Stimulated activated CD4-positive, alpha-beta T cell treated with anti-CD3 and anti-CD28 coated beads, Interleukin-2, amount 100 ng/mL, for 48 hours (primary cell): ENCODE data around the gene TRIO.
A peak's percentile ranks its signal among the peaks of the same experiment; 100 is the strongest.

Experiments used
- DNase-seq, 2 donors: peaks; one replicate each; pipeline ENCODE4 v3.0.0-alpha.2; 2020

TRIO gene

GRCh38 chr5:14341571-14342230, 198.6 kb downstream of the TRIO start:
- DNase-seq = no peak

DNA sequence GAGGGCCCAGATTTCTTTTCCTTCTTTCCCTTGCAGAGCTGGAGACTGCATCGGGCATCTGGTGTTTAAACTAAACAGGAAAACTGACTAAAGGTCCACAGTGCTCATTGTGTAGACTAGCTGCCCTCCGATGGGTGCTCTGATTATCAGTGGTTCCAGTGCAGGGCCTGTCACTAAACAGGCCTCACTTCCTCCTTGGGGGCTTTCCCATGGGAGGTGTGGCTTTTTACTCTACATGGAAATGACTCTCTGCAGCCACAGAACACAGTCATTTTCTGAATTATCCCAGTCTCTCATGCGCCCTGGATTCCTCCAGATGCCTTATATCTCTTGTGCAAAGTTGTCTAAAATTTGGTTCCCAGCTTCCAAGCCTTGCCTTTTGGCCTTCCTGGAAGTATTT, 199.2 kb downstream of the TRIO start:
- no peak for DNase-seq

DNA sequence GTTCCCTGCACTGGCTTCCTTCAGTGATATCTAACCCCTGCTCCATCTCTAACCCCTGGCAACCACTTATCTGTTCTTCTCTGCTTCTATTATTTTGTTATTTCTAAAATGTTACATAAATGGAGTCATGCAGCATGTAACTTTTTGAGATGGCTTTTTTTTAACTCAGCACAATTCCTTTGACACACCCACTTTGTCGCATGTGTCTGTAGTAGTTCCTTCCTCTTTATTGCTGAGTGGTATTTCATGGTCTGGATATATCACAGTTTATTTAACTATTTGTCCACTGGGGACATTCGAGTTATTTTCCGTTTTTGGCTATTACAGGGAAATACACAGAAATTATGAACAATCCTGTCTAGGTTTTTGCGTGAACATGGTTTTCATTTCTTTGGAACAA, 200.2 kb downstream of the TRIO start:
- no peak for DNase-seq

DNA sequence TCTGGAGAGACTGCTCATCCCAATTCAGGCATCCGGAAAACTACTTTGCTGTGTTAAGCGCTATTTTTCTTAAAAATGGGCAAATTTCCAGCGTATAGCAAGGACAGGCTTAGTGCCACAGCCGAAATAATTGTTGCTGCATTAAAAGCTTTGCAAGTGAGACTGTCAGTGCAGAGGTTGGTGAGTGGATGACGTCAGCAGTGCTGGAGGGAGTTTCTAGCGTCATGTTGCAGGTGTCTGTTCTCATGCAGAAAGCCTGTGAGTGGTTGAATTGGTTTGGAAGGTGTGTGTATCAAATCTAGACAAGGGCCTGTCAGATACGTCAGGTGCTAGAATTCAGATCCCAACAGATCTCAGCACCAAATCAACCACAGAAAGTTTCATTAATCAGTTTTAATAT, 204.4 kb downstream of the TRIO start:
- DNase-seq = no peak

DNA sequence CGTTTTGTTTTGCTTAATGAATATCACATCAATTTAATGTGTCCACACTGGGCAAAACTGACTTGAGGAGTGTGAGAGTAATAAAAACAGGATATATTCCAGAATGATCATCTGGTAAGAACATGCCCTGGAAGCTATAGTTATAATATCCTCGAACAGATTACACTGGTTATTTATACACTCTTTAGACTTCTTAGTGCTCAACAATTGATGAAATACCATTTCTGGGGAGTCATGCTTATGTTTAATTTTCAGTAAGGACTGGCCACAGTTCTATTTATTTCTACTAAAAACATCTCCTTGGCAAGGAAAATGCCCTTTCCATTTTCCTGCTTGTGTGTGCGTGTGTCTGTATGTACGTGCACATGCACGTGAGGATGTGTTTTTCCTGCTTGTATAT, 205.0 kb downstream of the TRIO start:
- DNase-seq = no peak

GRCh38 chr5:14349029-14349428, 205.9 kb downstream of the TRIO start:
- no peak for DNase-seq

GRCh38 chr5:14351086-14351661, 208.0 kb downstream of the TRIO start:
- no peak for DNase-seq

DNA sequence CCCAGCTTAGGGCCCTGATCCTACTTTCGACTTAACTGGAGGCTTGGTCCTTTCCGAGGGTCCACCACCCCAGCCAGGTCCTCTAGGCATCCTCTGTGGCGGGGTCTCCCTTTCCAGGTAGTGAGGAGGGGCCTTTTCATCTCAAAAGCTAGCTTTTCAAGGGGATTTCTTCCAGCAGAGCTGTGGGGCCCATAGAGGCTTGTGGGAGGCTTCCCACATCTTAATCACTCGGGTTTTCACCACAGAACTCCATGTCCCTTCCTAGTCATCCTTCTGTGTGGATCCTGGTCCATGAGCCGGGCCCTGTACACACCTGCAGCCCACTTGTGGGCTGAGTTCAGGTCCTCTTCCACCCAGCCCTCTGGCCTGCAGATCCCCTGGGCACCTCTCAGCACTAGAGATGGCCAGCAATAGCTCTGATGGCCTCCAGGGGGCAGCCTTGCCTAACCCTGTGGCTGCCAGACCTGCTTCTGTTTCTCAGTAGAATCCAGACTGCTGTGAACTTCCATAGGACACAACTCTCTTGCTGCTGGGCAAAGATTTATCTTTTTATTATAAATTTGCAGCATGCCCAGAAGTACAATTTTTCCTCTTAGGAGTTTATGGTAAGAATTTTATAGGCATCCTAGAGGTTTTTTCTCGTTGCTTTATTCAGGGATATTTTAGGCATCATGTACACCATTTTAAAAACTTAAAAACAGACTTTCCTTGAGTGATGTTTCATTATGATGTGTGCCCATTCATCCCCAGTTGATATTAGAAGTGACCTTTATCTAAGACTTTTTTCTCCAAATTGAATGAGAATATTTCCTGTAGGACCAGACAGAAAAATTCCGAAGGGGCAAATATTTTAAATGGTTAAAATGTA, 208.9 kb downstream of the TRIO start:
- DNase-seq = peak; percentile 42 to 59

DNA sequence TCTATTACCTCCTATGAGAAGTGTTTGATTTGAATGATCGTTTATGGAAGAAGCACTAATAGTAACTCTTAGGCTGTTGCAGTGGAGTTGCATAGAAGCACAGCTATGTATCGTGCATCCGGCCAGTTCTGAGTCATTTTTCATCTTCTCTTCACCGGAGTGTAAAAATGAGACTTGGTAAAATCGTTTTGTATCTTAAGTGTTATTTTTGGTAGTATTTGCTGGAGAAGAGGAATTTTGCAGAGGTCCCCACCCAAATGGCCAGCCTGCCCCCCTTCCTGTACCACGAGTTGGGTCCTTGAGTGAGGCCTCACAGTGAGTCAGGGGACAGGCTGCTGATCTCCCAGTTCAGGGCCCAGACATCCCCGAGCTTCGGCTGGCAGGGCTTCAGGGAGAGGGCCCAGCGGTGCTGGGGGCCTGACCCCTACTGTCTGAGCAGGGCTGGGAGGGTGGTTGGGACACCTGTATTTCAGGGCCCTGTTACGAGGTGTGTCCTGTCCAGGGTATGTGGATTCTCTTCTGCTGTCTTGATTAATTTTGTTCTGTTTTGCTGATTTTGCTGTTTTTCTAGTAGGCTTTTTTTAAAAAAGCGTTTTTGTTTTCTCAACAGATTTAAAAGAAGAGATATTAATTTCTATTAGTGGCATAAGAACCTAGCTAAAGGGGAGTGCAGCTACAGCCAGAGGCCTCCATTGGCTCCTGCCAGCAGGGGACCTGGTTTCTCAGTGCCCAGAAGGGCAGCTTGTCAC, 210.8 kb downstream of the TRIO start:
- DNase-seq = no peak

DNA sequence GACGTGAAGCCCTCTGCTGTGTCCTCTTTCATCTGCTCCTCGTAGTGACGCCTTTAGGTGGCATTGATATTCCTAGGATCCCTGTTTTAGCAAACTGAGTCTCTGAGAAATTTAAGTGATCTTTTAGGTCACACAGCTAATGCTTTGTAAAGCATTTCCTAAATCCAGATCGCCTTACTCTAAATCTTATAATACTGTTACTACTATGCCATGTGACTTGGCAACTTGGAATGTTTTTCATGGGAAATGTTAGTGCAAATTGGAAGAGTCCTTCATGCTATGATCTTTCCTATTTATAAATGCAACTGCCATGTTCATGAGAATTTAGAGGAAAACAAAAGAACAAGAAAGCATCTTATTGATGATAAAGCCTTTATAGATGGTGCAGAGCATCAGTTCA, 212.2 kb downstream of the TRIO start:
- no peak for DNase-seq

- no peak for DNase-seq
Observed at GRCh38 chr5:14356305-14356704, 213.2 kb downstream of the TRIO start.

- DNase-seq = no peak
Observed at GRCh38 chr5:14357441-14357840, 214.3 kb downstream of the TRIO start.

- no peak for DNase-seq
Observed at GRCh38 chr5:14357851-14358250, 214.7 kb downstream of the TRIO start.

DNA sequence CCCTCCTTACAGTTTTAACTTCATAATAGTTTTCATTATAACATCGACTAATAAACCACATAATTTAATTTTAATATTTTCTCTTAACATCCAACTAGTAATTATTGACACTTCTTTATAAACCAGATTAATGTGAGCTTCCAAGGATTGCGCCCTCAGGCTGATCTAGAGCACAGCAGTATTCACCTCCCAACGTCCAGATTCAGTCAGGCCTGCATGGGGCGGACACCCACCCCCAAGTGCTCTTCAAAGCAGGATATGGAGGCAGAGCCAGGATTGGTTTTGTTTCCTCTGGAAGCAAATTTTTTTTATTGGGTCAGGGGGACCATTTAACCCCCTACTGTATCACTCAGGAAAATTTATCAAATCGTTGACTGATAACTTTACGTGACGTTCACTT, 215.4 kb downstream of the TRIO start:
- DNase-seq = no peak

GRCh38 chr5:14359069-14360043, 216.2 kb downstream of the TRIO start:
- DNase-seq = no peak

GRCh38 chr5:14362491-14362890, 219.3 kb downstream of the TRIO start:
- DNase-seq = no peak

DNA sequence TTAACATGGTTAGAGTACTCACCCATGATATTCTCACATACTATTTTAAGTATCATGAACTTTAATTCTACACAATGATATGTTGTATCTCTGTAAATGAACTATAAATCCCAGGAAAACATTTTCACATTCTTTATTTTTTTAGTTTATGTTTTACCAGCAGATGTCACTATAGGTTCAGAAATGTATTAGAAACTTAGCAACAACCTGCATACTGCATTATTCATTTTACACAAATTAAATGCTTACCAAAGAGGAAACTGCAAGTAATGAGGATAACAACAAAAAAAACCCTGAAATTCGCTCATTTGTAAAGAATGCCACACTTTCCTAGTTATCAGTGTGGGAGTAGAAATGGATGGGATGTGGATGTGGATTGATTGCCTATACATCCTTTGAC, 221.0 kb downstream of the TRIO start:
- DNase-seq = no peak

GRCh38 chr5:14364576-14365472, 221.7 kb downstream of the TRIO start:
- peak in 1 of 2 donors; percentile 11 for DNase-seq

GRCh38 chr5:14365831-14366430, 222.8 kb downstream of the TRIO start:
- no peak for DNase-seq

GRCh38 chr5:14366763-14367162, 223.6 kb downstream of the TRIO start:
- DNase-seq = no peak

GRCh38 chr5:14367364-14367763, 224.2 kb downstream of the TRIO start:
- no peak for DNase-seq
